NCI-H526 (cell line): Measurements from ENCODE around the gene PCNX1.

ENCODE experiments used
- DNase-seq, 2 experiments: peaks; one replicate each; lab custom pipeline; 2025; lab: John Stamatoyannopoulos, UW

Gene PCNX1

DNA sequence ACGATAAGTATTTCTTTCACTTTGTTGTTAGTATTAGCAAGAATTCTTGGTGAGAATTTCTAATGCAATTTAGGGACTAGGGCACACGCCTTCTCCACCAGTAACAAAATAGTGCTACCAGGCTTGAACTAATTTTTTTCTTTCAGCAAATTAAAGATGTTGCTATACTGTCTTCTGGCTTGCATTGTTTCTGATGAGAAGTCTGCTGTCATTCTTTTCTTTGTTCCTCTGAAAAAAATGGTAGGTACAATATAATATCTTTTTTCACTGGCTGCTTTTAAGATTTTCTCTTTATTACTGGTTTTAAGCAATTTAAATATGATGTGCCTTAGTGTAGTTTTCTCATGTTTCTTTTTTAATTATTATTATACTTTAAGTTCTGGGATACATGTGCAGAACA, 171.2 kb downstream of the PCNX1 start:
- no peak for DNase-seq

DNA sequence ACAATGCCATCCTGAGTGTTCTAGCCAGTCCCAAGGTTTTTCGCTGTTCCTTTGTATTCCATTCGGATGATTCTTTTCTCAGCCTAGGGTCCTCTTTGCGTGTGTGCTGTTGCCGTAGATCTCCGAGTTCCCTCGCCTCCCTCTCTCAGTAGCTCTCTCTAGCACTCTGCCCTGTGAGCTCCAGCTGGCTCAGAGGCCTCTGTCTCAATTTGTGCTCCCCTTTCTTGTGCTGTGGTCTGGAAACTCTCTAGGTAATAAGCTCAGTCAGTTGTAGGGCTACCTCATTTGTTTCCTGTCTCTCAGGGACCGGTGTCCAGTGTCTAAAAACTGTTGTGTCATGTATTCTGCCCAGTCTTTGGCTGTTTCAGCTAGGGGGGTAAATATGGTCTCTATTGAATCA, 179.3 kb downstream of the PCNX1 start:
- DNase-seq, result no peak

DNA sequence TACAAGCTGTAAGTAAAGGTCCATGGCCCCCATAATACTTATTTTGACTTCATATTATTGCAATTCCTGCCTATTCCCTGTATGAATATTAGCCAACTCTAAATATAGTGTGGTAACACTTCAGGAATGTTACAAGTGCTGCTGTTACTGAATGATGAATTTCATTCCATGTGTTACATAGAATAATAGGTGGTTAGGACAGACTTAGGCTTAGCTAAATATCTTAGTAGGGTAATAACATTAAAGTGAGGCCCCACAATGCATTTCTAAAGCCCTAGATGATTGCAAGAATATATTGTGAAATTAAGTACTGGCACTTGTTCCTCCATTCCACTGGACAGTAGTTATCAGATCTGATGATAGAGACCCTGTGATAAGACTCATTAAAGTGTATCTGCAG, 182.7 kb downstream of the PCNX1 start:
- DNase-seq, result no peak

DNA sequence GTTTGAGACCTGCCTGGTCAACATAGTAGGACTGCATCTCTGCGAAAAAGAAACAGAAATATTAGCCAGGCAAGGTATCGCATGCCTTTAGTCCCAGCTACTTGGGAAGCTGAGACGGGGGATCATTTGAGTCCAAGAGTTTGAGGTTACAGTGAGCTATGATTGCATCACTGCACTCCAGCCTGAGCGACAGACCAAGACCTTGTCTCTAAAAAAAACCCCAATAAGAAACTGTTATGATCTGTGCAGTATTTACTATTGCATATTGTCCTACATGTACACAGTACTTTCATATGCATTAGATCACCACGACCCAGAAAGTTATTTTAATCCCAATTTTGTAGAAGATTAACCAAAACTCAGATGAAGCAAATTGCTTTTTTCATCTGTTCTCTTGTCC, 187.5 kb downstream of the PCNX1 start:
- DNase-seq, result no peak

DNA sequence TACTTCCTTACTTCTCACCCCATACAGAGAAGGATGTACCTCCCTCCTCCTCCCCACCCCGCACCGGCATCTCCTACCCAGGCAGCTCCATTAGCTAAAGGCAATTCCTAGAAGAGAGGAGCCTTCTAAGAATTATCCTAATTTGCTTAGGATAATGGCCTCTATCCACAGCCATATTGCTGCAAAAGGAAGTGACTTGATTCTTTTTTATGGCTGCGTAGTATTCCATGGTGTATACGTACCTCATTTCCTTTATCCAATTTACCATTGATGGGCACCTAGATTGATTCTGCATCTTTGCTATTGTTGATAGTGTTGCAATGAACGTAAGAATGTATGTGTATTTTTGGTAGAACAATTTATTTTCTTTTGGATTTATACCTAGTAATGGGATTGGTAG, 189.7 kb downstream of the PCNX1 start:
- no peak for DNase-seq

DNA sequence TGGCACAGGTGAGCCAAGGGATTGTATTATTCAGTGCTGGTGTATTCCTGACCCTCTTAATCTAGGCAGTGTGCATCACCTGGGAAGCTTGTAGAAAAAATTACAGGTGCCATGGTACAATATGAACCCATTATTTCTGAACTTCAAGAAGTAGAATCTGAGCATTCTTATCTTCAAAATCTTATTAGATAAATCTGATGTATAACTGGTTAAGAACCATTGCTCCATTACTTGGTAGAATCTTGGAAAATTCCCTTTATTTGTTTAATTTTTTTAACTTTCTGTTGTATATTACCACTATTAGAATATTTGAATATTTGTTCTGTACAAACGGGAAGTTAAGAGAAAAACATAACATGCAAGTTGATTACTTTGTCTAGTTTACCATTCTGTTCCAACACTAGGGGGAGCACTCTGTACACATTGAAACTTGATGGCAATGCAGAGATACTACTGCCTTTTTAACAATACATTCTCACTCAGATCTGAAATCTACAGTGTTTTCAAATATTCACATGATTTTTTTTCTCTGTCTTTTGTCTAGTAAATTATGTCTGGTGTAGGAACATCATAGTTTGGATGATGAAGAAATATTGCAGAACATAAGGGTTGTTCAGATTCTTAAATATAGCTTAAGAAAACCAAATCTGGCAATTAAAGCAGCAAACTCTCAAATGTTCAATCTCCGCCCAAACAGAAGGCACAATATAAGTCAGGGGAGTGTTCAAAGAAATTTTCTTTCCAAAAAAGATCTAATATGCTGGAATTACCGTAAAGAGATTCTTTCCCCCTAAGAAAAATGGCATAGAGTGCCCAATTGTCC, 196.6 kb downstream of the PCNX1 start:
- DNase-seq, result peak; percentile 25 to 59

DNA sequence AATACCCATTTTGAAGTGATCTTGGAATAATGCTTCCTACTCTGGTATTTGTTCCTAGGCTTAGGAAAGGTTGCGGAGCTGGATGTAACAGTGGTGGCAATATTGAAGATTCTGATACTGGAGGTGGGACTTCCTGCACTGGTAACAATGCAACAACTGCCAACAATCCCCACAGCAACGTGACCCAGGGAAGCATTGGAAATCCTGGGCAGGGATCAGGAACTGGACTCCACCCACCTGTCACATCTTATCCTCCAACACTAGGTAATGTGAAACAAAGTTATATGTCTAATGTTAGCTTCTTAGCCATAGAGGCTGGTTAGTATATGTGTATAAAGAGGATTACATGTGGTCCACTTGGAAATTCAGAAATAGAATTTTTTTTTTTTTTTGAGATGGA, 197.9 kb downstream of the PCNX1 start:
- no peak for DNase-seq

DNA sequence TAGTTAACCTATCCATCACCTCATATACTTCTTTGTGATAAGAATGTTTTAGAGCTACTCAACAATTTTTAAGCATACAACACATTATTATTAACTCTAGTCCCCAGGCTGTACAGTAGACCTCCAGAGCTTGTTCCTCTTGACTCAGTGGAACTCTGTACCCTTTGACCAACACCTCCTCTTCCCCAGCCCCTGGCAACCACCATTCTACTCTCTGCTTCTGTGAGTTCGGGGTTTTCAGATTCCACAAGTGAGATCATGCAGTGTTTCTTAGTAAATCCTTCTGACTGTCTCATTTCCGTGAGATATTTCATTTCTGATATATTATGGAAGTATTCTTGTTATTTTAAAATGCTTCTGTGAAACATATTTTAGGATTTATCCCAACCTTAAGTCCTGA, 200.7 kb downstream of the PCNX1 start:
- DNase-seq, result no peak

DNA sequence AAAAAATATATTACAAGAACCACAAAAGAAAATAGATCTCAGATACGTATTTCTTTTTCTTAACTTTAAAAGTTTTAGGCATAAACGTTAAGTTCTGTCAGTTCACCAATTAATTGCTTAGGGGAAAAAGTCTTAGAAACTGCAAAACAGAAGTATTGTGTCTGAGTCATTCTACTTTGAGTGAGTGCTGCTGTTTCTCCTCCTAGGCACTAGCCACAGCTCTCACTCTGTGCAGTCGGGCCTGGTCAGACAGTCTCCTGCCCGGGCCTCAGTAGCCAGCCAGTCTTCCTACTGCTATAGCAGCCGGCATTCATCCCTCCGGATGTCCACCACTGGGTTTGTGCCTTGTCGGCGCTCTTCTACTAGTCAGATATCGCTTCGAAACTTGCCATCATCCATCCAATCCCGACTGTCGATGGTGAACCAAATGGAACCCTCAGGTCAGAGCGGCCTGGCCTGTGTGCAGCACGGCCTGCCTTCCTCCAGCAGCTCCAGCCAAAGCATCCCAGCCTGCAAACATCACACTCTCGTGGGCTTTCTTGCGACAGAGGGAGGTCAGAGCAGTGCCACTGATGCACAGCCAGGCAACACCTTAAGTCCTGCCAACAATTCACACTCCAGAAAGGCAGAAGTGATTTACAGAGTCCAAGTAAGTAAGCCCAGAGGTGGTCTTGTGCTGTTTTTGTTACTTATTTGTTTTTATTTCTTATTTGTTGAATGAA, 201.3 kb downstream of the PCNX1 start:
- DNase-seq, result no peak

DNA sequence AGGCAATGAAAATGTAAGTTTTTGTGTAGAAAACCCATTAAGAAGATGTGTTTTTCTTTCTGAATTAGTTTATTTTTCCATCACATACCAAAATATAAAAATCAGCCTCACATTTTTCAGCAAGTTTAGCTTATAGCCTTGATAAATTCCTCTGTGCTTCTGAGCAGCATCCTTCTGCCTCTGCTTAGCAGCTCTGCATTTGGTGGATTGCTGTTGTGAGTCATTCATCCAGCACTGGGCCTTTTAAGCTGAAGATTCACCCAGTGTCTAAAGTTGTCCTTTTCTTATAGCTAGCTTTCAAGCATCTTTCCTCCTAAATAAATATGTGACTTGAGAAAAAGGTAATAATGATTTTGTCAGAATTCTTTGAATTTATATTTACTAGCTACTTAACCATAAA, 206.1 kb downstream of the PCNX1 start:
- no peak for DNase-seq

DNA sequence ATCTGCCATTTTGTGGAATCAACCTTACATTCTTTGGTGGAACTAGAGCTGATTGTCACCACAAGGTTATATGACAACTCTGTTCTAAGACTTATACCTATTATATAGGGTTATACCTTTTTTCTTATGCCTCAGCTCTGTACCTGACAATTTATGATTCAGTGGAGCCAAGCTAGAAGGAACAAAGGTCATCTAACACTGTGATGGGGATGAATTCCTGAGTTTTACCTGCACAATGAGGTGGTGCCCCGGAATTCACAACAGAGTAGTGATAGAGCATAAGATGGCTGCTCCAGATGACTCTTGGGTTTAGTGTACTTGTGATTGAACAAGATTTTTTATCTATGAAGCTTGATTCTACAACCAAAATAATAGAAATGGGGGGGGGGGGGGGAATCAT, 207.3 kb downstream of the PCNX1 start:
- no peak for DNase-seq

DNA sequence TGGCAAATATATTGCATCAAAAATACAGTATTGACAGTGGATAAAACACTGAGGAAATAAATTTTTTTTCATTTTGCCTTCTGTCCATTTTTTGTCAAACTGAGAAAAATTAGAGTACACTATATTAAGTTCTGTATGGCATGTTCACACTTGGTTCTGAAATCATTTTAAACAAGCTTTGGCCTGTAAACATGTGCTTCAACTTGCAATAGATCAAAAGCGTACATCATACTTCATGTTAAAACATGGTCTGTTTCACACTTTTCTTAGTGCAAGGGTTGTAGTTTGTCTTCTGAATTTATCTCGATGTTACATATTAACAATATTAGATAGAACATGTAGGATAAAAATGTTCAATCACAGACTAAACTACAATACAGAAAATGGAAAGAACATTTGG, 208.0 kb downstream of the PCNX1 start:
- DNase-seq, result no peak

DNA sequence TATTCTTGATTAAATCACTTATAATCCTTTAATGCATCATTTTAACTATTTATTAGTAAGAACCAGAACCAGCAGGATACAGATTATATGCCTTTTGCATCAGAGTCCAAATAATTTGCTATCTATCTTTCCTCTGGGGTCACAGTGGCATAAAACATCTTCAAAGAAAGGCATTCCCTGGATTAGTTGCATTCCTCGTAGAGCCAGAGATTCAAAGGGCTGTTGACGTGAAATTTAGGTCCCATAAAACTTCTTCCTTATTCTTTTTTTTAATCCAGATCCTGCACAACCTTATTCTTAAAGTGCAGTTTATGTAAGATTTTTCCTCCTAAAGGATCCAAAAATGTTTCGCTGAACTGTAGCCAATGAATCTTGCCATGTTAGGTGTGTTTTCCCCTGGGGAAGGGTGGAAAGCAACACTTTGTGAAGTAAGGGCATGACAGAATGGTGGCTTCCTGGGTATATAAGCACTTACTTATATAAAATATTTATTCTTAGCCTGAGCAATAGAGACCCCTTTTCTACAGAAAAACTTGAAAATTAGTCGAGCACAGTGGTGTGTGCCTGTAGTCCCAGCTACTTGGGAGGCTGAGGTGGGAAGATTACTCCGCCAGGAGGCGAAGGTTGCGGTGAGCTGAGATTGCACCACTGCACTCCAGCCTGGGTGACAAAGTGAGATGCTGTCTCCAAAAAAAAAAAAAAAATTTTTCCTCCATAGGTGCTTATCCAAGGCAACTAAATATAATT, 208.7 kb downstream of the PCNX1 start:
- DNase-seq, result no peak

DNA sequence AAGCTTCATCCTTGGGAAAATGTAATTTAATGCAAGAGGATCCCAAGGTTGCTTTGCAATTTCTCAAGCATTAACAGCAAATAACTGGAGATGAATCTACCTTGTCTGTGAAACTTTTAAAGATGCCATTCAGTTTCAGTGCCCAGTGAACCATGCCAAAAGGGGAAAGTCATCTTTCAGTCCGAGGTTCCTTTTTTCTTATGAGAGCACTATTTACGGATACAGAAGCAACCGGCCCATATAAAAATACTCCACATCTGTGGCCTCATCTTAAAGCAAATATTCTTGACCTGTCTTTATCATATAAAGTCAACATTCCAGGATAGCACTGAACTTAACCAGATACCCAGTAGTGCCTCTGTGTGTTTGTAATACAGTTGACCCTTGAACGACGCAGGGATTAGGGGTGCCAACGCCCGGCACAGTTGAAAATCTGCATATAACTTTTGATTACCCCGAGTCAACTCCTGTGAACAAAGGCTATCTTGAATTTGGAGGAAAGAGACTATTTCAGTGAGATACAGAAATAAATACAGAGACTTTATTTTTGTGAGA, 209.4 kb downstream of the PCNX1 start:
- DNase-seq, result no peak

DNA sequence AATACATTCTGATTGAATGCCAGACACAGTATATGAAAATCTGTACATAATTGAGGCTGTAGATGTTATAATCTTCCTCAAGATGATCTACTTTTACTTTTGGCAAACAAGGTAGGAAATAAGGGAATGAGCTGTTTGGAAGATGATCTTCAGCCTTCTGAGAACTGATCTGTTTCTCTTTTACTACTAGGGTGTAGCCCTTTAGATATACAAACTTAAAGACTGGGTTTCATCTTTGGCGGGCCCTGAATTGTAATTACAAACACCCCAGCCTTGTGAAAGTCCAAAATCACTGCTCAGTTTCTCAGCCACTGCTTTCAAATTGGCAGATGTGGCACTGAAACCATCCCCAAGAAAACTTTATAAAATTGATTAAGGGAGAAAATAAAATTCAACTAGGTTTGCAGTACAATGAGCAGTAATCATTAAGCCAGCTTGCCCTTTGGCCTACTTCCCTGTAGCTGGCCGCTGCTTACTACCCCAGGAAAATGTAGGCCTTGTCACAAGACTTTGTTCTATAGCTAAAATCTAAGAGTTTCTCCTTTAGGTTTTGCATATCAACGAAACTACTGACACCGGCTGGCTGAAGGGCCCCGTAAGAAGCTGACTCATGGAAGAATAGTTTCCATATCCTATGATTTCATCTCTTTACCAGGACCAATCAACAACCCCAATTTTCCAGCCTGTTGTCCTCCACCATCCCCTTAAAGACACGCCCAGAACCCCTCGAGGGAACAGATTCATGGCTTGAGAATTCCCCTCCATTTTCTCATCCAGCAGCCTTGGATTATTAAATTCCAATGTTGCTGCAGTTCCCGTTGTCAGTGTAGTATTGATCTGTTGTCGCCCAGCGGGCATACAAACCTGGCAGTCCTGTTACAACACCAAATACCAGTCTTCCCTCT, 210.8 kb downstream of the PCNX1 start:
- DNase-seq, result no peak

DNA sequence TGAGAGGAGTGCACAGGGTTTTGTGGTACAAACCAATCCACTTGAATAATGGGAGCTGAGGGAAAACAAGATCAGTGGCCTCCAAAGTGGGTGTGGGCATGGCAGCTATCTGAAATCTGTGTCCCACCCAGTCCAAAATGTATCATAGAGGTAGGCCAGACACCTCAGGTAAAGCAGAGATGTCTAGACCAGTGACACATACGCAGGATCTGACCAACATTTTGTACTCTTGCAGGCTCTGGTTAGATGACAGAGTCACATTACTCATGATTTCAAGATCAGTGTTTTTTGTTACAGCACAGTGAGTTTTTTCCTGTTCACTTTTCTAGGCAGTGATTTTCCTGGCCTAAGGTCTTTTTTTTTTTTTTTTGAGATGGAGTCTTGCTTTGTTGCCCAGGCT, 211.8 kb downstream of the PCNX1 start:
- no peak for DNase-seq

DNA sequence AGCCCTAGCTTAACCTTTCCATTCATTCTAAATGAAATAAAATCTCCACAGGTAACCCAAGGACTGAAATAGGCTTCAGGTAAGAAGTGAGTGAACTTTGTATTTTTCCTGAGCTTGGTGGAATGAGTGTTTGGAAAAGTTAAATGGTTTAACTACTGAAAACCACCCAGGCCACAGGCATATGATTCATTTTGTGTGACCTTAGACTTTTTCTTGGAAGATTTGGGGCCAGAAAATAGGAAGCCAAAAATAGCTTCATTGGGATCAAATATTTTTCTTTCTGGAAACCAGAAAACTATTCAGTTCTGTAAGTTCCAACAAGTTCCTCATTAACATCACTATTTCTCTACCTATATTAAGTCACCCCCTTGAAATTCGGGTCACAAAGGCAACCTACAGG, 212.6 kb downstream of the PCNX1 start:
- DNase-seq, result no peak

DNA sequence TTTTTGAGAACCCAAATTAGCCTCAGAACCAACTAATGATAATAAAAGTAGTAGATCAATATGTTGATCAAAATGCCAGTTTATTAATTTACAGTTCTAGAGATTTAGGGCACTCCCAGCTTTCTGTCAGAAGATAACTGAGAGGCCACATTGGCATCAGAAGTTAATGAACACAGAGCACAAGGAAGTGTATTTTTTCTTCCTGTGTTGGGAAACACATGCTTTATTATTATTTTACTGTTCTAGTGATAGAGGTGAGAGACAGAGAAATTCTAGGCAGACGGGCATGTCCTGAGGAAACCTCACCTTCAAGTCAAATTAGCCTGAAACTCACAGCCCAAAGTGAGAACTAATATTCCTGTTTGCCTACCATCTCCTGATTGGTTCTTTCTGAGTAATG, 213.7 kb downstream of the PCNX1 start:
- no peak for DNase-seq

DNA sequence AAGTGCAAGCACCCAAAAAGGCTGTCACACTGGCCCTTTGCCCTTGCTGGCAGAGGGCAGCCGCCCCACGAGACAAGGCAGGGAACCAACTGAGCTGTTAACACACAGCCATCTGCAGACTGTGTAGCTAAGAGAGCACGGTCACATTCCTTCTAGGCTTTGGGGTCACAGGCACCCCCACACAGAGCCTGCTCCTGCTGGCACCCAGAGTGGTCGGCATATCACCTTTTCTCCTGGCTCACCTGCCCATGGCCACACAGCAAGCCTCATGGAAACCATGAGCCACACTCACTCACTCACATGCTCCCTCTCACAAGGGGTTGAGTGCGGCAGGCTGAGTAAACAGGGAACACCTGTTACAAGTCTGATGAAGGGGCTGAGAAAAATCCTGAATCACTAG, 214.5 kb downstream of the PCNX1 start:
- no peak for DNase-seq

DNA sequence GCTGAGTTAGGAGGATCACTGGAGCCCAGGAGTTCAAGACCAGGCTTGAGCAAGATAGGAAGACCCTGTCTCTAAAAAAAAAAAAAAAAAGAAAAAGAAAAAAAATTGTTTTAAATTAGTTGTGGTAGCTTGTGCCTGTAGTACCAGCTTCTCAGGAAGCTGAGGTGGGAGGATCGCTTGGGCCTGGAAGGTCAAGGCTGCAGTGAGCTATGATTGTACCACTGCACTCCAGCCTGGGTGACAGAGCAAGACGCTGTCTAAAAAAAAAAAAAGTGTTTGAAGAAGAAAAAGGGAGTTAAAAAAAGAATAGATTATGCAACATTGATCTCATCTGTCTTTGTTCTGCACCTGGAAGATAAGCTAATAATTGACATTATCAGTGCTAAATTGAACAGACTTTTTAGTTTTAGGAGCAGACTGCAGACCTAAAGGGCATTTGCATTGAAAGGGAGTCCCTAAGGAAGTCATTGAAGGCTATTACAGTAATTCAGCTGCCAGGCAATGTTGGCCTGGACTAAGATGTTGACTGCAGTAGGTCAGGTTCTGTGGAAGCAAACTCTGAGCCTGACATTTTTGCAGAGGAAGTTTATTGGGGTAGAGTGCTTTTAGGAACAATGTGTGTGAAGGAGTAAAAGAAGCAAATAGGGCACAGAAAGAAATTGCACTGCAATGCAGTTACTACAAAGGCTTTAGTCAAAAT, 215.8 kb downstream of the PCNX1 start:
- no peak for DNase-seq

DNA sequence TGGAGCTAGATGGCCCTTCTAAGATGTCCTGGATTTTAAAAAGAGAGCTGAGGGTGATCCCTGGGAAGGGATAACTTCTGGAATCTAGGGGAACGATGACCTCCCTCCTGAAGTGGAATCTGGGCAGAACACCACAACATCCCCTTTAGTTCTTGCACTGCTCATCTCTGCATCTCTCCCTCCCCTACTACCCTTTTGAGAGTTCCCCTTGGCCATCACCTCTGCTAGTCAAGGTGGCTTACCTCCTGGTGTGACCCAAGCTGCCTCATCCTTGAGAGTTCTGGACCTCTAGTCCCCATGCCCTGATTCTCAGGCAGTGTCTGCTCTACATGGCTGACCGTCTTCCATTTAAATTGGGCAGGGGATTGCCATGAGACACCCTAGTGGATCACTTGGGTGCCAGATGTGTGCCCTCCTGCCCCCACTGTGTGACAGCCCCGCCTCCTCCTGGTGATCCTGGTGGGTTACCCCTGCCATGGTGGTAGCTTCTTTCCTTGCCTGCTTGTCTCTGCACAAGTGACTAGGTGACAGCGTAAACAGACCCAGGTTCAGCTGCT, 216.4 kb downstream of the PCNX1 start:
- no peak for DNase-seq
